NT2/D1 (cell line): ENCODE data around the gene BRMS1.

Experiments used
- YY1 ChIP-seq: IDR thresholded peaks from 2 replicates; pipeline ENCODE4 v1.6.1; 2011; ENCODE audit not compliant: insufficient read length, insufficient read depth
- ZNF274 ChIP-seq: IDR thresholded peaks from 2 replicates; pipeline ENCODE4 v1.6.1; 2011; ENCODE audit warnings: mild to moderate bottlenecking, low read depth, low read length

- TF ChIP-seq YY1 (no peak), ZNF274 (no peak)
These were observed 20.2 kb downstream of the BRMS1 start for GRCh38 chr11:66324664-66325063.
